Measurements from ENCODE around the gene FAM111B. TPM values are rescaled to one million over a fixed set of nuclear protein-coding genes. Genes with fewer than 3 reads are reported as not detected.
"Not testable (repeated sequence)": the region's sequence is repeated elsewhere in the genome, so short reads cannot be mapped to it uniquely, and the experiment has no call there.

FAM111B gene
- total RNA-seq, 1 experiment from 2014 or later = 23.6 TPM

DNA sequence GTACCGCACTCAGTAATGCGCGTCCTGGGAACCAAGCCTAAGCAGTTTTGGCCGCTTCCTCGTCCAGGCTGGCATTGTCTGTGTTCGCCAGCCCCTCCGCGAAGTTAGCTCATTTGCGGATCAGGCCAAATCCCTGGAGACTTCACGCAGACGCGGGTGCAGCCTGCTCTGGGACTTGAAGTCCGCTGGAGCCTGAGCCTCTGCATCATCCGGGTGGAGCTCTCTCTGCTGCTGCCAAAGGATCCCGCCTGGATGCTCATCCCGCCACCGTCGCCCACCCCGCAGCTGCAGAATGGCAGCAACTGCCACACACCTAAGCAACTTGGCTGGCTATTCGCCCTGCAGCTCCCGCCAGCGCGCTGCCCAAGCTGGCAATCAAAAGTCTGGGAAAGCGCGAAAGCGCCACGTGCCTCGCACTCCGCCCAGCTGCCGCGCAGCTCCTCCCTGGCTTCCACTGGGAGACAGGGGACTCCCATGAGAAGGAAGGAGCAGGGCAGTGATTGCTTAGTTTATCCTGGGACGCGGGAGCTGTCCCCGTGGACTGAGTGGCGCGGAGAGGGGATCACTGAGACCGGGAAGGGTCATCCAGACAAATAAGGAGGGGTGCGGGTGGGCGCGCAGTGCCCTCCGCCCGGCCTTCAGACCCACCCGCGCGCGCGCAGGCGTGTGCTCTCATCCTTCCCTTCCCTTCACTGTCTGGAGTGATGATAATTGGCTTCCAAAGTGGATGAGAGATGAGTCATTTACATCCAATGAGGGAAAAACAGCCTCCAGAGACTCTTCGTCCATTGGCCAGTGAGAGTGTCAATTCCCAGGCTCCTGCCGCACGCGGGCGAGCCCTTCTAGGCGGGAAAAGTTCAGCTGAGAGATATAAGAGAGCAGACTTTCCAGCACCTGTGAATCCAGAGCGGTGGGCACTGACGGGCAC lies 44.2 kb upstream of the FAM111B start:
- Histone ChIP-seq H3K4me1 (ENCODE audit: control insufficient read depth, insufficient read depth, low read length) (no peaks in the 10 kb centered on the region), H3K27me3 (ENCODE audit: control insufficient read depth, insufficient read depth, low read length) (peaks cover 12% of the 10 kb centered on the region), H3K9me3 (ENCODE audit: control insufficient read depth, insufficient read depth, low read depth, low read length) (no peaks in the 10 kb centered on the region), H3K27ac (ENCODE audit: low read length) (no peak overlapping the region), H3K36me3 (ENCODE audit: control insufficient read depth, insufficient read depth, low read length) (no peaks in the 10 kb centered on the region), H3K4me3 (ENCODE audit: low read depth in 2 of 2, low read length in 2 of 2) (no peak overlapping the region)
- DNase-seq (ENCODE audit: low read depth, low spot score) = no peak
- TF ChIP-seq TCF7L2 (IDR thresholded peaks at IDR 0.05; ENCODE audit: low read depth, low read length) = no peak
- TF ChIP-seq, protein P1, sequence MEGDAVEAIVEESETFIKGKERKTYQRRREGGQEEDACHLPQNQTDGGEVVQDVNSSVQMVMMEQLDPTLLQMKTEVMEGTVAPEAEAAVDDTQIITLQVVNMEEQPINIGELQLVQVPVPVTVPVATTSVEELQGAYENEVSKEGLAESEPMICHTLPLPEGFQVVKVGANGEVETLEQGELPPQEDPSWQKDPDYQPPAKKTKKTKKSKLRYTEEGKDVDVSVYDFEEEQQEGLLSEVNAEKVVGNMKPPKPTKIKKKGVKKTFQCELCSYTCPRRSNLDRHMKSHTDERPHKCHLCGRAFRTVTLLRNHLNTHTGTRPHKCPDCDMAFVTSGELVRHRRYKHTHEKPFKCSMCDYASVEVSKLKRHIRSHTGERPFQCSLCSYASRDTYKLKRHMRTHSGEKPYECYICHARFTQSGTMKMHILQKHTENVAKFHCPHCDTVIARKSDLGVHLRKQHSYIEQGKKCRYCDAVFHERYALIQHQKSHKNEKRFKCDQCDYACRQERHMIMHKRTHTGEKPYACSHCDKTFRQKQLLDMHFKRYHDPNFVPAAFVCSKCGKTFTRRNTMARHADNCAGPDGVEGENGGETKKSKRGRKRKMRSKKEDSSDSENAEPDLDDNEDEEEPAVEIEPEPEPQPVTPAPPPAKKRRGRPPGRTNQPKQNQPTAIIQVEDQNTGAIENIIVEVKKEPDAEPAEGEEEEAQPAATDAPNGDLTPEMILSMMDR (IDR thresholded peaks at IDR 0.05) = no peak
- TF ChIP-seq, protein P2, sequence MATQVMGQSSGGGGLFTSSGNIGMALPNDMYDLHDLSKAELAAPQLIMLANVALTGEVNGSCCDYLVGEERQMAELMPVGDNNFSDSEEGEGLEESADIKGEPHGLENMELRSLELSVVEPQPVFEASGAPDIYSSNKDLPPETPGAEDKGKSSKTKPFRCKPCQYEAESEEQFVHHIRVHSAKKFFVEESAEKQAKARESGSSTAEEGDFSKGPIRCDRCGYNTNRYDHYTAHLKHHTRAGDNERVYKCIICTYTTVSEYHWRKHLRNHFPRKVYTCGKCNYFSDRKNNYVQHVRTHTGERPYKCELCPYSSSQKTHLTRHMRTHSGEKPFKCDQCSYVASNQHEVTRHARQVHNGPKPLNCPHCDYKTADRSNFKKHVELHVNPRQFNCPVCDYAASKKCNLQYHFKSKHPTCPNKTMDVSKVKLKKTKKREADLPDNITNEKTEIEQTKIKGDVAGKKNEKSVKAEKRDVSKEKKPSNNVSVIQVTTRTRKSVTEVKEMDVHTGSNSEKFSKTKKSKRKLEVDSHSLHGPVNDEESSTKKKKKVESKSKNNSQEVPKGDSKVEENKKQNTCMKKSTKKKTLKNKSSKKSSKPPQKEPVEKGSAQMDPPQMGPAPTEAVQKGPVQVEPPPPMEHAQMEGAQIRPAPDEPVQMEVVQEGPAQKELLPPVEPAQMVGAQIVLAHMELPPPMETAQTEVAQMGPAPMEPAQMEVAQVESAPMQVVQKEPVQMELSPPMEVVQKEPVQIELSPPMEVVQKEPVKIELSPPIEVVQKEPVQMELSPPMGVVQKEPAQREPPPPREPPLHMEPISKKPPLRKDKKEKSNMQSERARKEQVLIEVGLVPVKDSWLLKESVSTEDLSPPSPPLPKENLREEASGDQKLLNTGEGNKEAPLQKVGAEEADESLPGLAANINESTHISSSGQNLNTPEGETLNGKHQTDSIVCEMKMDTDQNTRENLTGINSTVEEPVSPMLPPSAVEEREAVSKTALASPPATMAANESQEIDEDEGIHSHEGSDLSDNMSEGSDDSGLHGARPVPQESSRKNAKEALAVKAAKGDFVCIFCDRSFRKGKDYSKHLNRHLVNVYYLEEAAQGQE (IDR thresholded peaks at IDR 0.05; ENCODE audit: insufficient read depth in 1 of 2, low read depth in 2 of 2, low read length in 1 of 2) = no peak
- no peak for TF ChIP-seq SIN3A (IDR thresholded peaks at IDR 0.05; ENCODE audit: borderline replicate concordance, insufficient read depth, low read depth, low read length)
- TF ChIP-seq POLR2AphosphoS5 (IDR thresholded peaks at IDR 0.05; ENCODE audit: low read depth, low read length) = no peak
- POLR2A ChIA-PET = no interaction called here
- ATAC-seq = no peak
- BruUV-seq (replicated peaks) = no TSS peak
- CTCF ChIA-PET = no interaction called here
- in situ Hi-C loops (cut with HindIII; ENCODE audit: low pct_unique_long_range_greater_than_20kb, low sequenced_read_pairs) = no loop called here
- intact Hi-C loops (cut with micrococcal nuclease; ENCODE audit: unreplicated experiment) = loop anchor here (10.0 kb wide), 1 partner anchor 408 kb away; no protein-coding TSS in a partner anchor

DNA sequence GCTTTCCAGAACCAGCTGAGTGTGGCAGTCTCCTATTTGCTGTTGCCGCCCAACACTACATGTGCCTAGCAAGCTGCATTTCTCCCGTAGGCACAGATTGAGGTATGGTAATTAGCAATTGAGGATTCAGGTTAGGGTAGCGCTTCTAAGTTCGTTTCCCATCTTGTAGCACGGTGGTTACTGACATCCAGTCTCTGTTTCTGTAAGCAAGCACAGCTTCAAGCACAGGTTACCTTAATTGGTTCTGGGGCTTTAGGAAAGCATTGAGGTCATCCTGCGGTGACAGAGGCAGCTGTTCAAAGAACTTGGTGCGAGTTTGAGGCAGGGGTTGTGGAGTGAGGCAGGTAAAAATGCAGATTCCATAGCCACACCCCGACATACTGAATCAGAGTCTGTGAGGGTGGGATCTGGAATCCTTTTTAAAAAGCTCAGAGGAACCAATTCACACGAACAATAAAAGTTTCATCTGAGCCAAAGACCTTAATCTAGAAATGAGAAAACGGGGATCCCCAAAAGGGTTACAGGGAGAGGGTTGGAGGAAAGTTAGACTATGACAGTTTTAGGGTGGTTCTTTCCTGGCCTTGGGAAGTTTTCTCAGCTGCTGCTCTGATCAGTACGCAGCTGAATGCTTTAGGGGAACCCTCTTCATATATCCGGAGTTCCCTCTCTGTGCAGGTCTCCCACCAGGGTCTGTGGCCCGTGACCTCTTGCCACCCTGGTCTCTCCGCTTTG lies 42.9 kb upstream of the FAM111B start:
- peaks cover 18% of the 10 kb centered on the region for H3K27me3 ChIP-seq (ENCODE audit: control insufficient read depth, insufficient read depth, low read length)
- DNase-seq (ENCODE audit: low read depth, low spot score); H3K36me3 ChIP-seq (ENCODE audit: control insufficient read depth, insufficient read depth, low read length); POLR2A ChIA-PET; H3K9me3 ChIP-seq (ENCODE audit: control insufficient read depth, insufficient read depth, low read depth, low read length); in situ Hi-C loops (cut with HindIII; ENCODE audit: low pct_unique_long_range_greater_than_20kb, low sequenced_read_pairs); H3K4me1 ChIP-seq (ENCODE audit: control insufficient read depth, insufficient read depth, low read length); BruUV-seq (replicated peaks); H3K4me3 ChIP-seq (ENCODE audit: low read depth in 2 of 2, low read length in 2 of 2); CTCF ChIA-PET; H3K27ac ChIP-seq (ENCODE audit: low read length); ATAC-seq: not testable (repeated sequence)
- intact Hi-C loops (cut with micrococcal nuclease; ENCODE audit: unreplicated experiment) = loop anchor here (10.0 kb wide), 1 partner anchor 409 kb away; no protein-coding TSS in a partner anchor

Measured in Panc1 (cell line).